ENCODE data around the gene LSMEM2.
A peak's percentile ranks its signal among the peaks of the same experiment; 100 is the strongest.

LSMEM2 gene

DNA sequence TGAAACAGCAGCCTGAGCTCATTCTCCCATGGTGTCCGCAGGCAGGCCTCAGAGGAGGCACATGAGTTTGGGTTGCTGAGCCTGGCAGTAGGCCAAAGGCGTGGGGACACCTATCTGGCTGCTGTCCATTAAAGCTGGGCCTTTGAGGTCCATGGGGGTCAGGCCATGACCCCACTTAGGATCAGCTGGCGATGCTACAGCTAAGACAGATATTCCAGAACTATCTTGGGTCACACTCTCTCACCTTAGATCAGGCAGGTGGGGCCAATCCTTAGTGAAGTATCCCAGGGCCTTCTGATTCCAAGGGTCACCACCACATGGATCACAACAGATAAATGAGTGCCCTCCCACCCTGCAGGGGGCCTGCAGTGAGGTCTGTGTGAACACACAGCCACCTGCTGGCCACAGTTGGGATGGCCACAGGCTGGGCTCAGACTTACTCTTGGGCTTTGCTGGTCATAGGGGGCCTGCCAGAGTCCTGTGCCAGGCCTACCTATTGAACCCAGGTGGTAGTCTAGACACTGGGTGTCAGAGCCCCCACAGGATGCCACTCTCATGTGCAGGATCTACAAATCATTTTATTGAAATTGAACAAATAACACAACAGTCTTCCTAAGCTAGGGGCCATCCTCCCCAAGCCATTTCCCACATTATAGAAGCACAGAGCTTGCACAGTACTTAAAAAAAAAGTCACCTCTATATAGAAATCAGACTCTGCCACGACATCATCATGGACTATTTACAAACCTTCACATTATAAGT lies 45.6 kb downstream of the LSMEM2 start:
- peak; percentile 24 for DNase-seq

DNA sequence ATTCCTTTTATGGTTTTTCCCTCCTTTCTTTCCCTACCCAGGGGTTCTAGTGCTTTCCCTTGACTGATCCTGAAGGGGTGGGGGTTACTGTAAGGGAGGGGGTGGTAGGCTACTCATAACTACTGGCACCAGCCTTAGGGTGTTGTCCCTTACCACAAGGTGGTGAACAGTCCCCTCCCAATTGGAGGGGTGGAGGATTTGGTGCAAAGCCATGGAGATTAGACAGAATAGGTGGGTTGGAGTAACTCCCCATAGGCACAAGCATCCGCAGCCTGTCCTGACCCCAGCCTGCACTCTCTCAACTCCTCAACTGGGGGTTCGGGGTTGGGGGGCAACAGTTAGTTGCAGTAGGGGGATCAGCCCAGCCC lies 46.2 kb downstream of the LSMEM2 start:
- no peak for DNase-seq

DNA sequence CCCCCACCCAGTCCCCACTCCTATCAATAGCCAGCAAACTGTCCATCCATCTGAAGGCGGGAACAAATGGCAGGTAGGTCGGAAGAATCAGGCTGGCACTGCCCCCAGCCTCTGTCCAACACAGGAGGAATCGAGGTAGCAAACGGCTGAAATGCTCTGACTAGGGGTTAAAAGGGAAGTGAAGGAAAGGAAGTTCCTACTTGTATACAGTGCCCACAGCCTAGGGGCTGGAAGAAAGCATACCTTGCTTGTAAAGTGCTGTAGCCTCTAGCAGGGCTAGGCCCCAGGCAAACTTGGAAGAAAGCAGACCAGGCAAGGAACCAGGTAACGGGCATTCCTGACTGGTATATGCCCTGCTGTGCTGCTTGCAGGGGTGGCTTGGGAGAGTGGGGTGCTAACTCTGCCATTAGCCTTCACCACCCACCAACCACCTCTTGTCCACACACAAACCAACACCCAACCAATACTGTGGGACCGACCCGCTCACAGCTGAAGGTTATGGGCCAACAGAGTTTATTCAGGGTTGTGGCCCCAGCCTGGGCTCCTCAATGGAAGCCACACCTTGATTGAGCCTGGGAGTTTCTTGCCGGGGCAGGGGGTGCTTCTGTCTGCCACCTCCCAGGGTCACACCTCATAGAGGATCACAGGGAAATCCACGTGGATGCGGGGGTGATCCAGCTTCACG lies 46.8 kb downstream of the LSMEM2 start:
- DNase-seq = no peak

DNA sequence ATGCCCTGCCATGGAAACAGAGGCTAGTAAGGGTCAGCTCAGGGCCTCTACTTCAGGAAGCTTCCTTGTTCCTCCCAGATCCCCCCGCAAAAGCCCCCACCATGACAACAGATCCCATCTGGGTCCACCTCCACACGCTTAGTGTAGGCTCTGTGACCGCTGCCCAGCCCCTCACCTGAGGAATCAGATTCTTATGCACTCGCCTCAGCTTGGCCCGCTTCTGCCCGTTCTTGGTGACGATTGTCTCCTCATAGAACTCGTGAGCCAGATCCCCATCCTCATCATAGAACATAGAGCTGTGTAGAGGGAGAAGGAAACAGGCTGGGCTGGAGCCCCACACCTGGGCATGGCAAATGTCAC lies 47.3 kb downstream of the LSMEM2 start:
- no peak for DNase-seq

DNA sequence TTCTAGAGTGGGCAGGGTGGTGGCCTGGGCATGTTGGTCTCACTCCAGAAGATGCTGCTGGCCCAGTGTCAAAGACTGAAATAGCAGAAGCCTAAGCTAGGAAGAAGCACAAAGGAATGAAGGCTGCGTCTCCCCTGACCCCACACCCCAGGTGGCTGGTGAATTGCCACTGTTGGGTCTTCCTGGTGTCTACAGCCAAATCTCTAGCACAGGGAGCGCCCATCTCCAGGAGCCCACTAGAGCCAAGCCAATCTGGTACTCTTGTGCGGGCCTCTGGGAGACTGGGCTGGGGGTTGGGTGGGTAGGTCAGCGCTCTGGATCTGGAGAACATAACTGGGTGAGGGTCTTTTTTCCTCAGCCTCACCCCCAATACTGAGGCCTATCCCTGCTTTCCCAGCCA lies 48.2 kb downstream of the LSMEM2 start:
- DNase-seq = no peak

DNA sequence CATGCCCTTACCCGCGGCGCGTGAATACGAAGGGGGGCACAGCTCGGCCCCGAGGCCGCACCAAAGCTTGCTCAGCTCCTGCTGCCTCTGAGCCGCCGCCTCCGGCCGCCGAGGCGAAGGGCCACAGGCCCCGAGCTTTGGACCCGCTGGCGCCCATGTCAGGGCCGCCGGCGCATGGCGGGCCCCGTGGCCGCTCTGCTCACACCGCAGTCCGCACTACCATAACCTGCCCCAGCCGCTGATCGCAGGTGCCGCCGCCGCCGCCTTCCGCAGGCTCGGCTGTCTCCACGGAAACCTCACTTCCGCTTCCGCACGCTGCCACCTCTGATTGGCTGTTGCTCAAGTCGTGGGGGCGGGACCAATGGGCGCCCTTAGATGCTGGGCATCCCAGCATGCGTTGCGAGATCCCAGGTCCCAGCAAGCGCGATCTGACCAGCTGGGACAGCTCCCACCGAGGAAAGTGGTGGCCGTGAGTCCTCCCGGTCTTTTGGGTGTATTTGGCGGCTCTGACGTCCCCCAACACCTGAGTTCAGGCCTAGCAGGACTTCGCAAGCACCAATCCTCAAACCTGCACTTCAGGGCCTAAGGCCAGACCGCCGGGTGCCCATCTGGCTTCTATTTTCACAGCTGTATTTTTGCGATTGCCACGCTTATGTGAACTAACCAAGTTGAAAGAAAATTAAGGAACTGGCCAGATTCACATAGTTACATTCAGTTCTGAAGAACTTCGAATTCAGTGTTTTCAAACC lies 49.2 kb downstream of the LSMEM2 start, which contains the start of gene TUSC2:
Gene TUSC2 (minus strand): TSS at position 281 of the 749 bp plus-strand sequence. CDS start 124 bp downstream, at position 157.
- peak; percentile 91 for DNase-seq

DNA sequence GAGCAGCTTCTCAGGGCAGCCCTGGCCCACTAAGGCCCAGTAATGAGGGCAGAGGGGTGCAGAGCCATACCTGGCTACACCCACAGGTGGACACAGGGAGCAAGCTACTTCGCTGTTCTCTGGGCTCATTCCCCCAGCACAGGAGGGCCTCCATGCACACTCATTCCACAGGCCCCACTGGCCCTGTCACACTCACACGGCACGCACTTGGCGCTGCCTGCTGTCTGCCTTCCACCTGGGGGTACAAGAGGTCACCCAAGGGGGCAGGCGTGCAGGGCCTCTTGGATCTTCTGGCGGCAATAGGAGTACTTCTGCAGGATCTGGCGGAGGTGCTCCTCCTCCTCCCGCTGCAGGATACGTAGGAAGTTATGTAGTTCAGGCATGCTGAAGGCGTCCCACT lies 51.4 kb downstream of the LSMEM2 start:
- DNase-seq = no peak

DNA sequence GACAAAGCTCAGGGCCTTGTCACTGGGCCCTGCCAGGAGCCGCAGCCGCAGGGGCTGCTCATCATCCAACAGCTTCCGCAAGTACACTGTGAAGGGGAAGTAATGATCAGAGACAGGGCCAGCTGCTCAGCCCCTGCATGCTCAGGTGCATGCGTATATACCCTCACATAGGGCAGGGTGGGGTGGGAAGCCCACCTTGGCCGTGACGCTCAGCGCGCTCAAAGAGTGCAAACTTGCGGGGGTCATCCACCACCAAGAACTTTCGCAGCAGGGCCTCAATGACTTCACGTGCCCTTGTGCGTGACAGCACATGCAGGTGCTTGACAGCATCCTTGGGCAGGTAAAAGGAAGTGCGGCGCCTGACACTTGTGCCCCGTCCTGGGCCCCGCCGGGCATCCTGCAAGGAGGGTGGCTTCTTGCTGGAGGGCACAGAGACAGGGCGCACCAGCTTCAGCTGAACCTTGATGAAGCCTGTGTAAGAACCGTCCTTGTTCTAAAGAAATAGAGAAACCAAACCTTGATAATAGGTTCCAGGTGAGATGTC lies 52.5 kb downstream of the LSMEM2 start:
- no peak for DNase-seq

DNA sequence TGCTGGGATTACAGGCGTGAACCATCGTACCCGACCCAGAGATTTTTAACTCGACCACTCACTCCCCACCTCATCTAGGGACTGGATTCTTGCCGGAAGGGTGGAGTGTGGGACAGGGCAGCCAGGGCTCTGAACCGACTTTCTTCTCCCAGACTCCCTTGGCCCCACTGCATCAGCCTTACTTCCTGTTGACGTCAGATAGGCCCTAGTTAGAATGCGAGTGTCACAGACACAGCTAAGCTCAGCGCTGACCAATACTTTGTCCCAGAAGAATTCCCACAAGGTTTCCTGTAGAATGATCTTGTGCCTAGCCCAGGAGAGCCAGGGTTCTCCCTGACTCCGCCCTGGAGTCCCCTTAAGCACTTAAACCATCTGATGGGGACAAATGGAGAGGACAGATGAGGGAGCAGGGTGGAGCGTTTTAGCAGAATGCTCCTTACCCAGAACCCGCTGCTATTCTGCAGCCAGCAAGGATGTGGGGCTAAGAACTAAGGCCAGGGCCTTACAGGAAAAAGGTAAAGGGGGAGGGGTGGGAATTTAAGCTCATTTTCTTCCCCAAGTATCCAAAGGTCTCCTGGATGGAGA lies 54.9 kb downstream of the LSMEM2 start:
- DNase-seq = no peak

DNA sequence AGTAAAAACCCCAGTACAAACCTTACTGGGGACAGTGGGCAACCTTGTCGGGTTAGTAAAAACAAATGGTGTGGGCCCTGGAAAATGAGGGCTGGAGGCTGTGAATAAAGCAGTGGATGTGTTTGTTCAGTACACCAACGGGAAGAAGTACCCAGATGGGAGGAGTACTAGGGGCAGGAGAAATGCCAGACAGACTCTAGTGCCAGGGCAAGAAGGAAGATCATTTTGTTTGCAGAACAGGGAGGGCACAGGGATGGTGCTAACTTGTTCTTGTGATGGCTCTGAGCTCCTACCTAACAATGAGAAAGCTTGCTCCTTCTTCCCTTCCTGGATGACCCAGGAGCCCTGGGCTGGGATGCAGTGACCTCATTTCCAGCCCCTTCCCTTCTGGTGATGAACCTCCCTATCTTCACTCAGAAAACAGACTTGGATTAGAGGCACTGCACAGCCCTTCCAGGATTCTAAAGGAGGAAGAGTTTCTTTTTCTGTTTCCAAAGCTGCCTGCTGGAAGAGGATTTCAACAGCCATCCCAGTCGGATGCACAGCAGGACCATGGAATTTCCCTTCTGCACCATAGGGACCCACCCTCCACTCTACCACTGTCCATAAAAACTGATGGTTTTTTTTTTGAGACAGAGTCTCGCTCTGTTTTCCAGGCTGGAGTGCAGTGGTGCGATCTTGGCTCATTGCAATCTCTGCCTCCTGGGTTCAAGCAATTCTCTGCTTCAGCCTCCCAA lies 55.6 kb downstream of the LSMEM2 start:
- no peak for DNase-seq

DNA sequence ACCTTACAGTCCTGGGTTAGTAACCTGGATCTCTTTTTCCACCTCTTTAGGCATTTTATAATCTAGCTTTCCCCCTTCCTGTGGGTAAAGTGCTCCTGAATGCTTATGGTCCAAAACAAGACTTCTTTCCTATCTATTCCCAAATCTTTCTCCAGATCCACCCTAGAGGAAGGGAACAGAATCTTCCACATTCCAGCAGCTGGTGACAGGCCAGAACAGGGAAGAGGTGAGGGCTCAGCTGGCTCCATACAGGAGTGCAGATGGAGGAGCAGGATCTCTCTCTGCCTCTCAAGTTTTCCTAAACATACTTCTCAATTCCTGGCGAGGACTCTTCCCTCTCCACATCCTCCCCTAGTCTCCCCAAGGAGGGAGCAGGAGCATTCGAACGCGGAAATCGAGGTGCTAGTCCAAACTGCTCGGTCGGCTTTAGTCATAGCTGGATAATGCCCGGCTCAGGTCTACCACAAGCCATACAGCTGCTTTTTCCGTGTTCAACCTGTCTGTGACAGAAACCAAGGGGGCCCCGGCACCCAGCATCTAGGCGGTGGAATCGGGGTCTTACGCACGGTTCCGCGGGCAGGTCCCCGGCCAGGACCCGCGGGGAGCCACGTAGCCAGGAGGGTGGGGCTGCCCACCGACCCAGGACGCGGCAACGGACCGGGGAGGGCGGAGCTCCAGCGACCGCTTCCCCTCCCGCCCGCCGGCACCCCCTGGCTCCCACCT lies 57.7 kb downstream of the LSMEM2 start:
- DNase-seq = no peak

DNA sequence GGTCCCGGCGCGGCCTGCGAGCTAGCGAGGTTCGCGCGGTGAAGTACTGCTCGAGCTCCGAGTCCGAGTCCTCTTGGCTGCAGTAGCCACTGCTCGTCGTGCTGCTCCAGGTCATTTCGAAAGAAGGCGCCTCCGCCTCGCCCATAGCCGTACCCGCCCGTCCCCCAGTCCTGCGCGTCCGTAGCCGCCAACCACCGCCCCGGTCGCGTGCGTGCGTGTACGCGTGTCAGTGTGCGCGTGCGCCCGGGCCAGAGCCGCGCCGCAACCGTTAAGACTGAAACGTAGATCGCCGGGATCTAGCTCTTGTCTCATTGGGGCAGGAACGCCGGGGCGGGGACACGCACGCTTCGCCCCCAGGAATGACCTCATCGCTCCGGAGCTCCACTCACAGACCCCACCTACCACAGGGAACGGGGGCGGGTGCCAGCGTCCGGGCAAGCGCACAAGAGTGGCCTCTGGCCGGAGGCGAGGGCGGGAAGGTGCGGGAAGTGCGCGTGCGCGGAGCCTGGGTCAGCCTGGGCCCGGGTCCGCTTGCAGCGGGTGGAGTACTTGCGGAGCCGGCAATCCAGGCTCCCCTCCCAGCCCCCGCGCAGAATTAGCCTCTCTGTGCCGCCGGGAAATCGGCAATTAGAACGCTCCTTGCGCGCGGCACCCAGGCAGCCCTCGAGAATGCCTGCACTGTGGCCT lies 58.4 kb downstream of the LSMEM2 start:
- peak; percentile 99 for DNase-seq
